Measurements from ENCODE around the gene CDC42BPA.

DNA sequence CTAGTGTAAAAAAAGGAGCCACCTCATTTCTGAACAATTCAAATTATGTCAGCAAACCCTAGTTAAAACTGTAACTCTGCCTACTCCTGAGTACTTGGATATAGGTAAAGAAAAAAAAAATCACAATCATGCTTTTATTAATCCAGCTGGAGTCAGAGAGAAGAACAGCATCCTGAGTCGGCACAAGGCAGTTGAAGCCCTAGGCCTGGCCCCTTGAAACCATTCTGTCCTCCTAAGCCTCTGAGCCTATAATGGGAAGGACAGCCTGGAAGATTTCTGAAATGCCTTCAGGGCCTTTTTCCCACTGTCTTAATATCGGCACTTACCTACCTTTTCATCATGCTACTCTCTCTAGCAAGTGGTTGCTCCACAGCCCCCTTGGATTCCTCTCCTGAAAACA lies 32.5 kb downstream of the CDC42BPA start:
- TF ChIP-seq, protein P1, sequence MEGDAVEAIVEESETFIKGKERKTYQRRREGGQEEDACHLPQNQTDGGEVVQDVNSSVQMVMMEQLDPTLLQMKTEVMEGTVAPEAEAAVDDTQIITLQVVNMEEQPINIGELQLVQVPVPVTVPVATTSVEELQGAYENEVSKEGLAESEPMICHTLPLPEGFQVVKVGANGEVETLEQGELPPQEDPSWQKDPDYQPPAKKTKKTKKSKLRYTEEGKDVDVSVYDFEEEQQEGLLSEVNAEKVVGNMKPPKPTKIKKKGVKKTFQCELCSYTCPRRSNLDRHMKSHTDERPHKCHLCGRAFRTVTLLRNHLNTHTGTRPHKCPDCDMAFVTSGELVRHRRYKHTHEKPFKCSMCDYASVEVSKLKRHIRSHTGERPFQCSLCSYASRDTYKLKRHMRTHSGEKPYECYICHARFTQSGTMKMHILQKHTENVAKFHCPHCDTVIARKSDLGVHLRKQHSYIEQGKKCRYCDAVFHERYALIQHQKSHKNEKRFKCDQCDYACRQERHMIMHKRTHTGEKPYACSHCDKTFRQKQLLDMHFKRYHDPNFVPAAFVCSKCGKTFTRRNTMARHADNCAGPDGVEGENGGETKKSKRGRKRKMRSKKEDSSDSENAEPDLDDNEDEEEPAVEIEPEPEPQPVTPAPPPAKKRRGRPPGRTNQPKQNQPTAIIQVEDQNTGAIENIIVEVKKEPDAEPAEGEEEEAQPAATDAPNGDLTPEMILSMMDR (IDR thresholded peaks at IDR 0.05), result no peak
- TF ChIP-seq POLR2A (IDR thresholded peaks at IDR 0.05), result no peak
